K562 (cell line): ENCODE measurements around the gene TBC1D20. TPM values are rescaled to one million over a fixed set of nuclear protein-coding genes. Genes with fewer than 3 reads are reported as not detected.

Experiments used
- ATAC-seq: fragments of 200-7000 bp; cut with Tn5 transposase; 3 replicates; pipeline ENCODE4 v1.9.1; 2020; ENCODE audit warnings: moderate library complexity
- BruUV-seq: library from RNA; stranded (reverse); fragments of 400-500 nt; replicated peaks from 2 replicates; lab custom pipeline; 2021; lab: Mats Ljungman, UMichigan
- CTCF ChIA-PET: fragments of 300-600 bp; formaldehyde crosslinking; extraction: SDS; loops from one replicate; lab custom pipeline; 2021; ENCODE audit warnings: low intra/inter-chr PET ratio; lab: Yijun Ruan, JAX
- POLR2A ChIA-PET: fragments of 300-600, 350-650 bp; sonication (Branson Sonifier 250); formaldehyde crosslinking; extraction: SDS; loops from one replicate; lab custom pipeline; 2021; ENCODE audit warnings: antibody characterized with exemption, inconsistent platforms; lab: Yijun Ruan, JAX
- DNase-seq, 4 experiments: peaks; one replicate each; pipeline versions ENCODE4 v3.0.0 to v3.0.0-alpha.2; 2011 to 2018; ENCODE audit warnings: low spot score in 3 of 4, mixed read lengths in 3 of 4; ENCODE audit errors: extremely low read depth in 1 of 4
- FAIRE-seq: peaks from 2 replicates; lab custom pipeline; 2011; peaks lifted over from hg19 to GRCh38; lab: Jason Lieb, UNC
- H2AFZ ChIP-seq: 2 replicates; pipeline ENCODE4 v1.6.0; 2011; ENCODE audit warnings: low read depth, low read length, control low read depth, inconsistent platforms
- H3K27ac ChIP-seq: fragments of 200-600 bp; 3 replicates; pipeline ENCODE4 v1.8.0; 2011; ENCODE audit warnings: low read depth, mild to moderate bottlenecking, control low read depth, inconsistent platforms, low read length, moderate library complexity, mixed read lengths; ENCODE audit errors: extremely low read depth
- H3K27me3 ChIP-seq, 2 experiments: fragments of 300-600 bp in 1 of 2; 2 replicates in 1 of 2; 3 replicates in 1 of 2; pipeline versions ENCODE4 v1.6.0 to v1.8.0; 2011; ENCODE audit warnings: inconsistent platforms in 2 of 2, low read length in 2 of 2, mild to moderate bottlenecking in 1 of 2, mixed read lengths in 1 of 2, moderate library complexity in 1 of 2; ENCODE audit not compliant: control insufficient read depth in 2 of 2, insufficient read depth in 2 of 2
- H3K36me3 ChIP-seq: fragments of 300-600 bp; 3 replicates; pipeline ENCODE4 v1.8.0; 2011; ENCODE audit warnings: mild to moderate bottlenecking, low read length, inconsistent platforms; ENCODE audit not compliant: control insufficient read depth, insufficient read depth
- H3K4me1 ChIP-seq, 2 experiments: fragments of 200-600 bp in 1 of 2; replicated peaks in 1 of 2; 2 replicates in 1 of 2; 3 replicates in 1 of 2; pipeline versions ENCODE4 v1.5.1 to v1.8.0; 2011; ENCODE audit warnings: inconsistent platforms in 2 of 2, low read length in 2 of 2, mild to moderate bottlenecking in 1 of 2, mixed read lengths in 1 of 2, moderate library complexity in 1 of 2; ENCODE audit not compliant: control insufficient read depth in 2 of 2, insufficient read depth in 2 of 2
- H3K4me2 ChIP-seq: 2 replicates; pipeline ENCODE4 v1.6.1; 2011; ENCODE audit warnings: low read length, control low read depth, inconsistent platforms, mixed read lengths; ENCODE audit not compliant: insufficient read depth
- H3K4me3 ChIP-seq: fragments of 200-600 bp; sonication (generic), shearing (Covaris generic); 2 replicates; pipeline ENCODE4 v1.5.1; 2016; ENCODE audit warnings: control low read depth, inconsistent platforms
- H3K79me2 ChIP-seq: fragments of 200-600 bp; 3 replicates; pipeline ENCODE4 v1.8.0; 2011; ENCODE audit warnings: low read length, inconsistent platforms; ENCODE audit not compliant: control insufficient read depth, insufficient read depth
- H3K9ac ChIP-seq, 2 experiments: 2 replicates each; pipeline versions ENCODE4 v1.6.0 to v1.6.1; 2011; ENCODE audit warnings: low read depth in 2 of 2, low read length in 2 of 2, control low read depth in 1 of 2, inconsistent platforms in 1 of 2, mild to moderate bottlenecking in 1 of 2, mixed read lengths in 1 of 2; ENCODE audit not compliant: insufficient read depth in 1 of 2
- H3K9me1 ChIP-seq: one replicate; pipeline ENCODE4 v1.6.0; 2011; ENCODE audit warnings: inconsistent platforms, mild to moderate bottlenecking, low read length, moderate library complexity; ENCODE audit not compliant: control insufficient read depth, insufficient read depth
- H3K9me3 ChIP-seq: replicated peaks from 2 replicates; pipeline ENCODE4 v1.5.1; 2011; ENCODE audit warnings: low read depth, low read length, inconsistent platforms; ENCODE audit not compliant: control insufficient read depth, insufficient read depth
- H4K20me1 ChIP-seq: replicated peaks from 2 replicates; pipeline ENCODE4 v1.6.1; 2011; ENCODE audit warnings: low read length, inconsistent platforms, mixed read lengths; ENCODE audit not compliant: control insufficient read depth, insufficient read depth
- ELK1 ChIP-seq: sonication (generic); formaldehyde crosslinking; IDR thresholded peaks from 2 replicates; pipeline ENCODE4 v1.8.1; 2022; ENCODE audit warnings: missing genetic modification reagents
- GABPB1 ChIP-seq: sonication (generic); formaldehyde crosslinking; IDR thresholded peaks from 2 replicates; pipeline ENCODE4 v1.8.0; 2022; ENCODE audit warnings: mild to moderate bottlenecking, missing genetic modification reagents
- HMG20A ChIP-seq: fragments of 450-650 bp; formaldehyde crosslinking; conservative IDR thresholded peaks from 2 replicates; pipeline ENCODE4 v1.4.0; 2020; ENCODE audit warnings: mild to moderate bottlenecking, mixed read lengths
- MECOM ChIP-seq: fragments of 250-450 bp; sonication (Bioruptor Pico); IDR thresholded peaks from 2 replicates; pipeline ENCODE4 v1.8.0; 2022; ENCODE audit warnings: inconsistent platforms
- MEIS2 ChIP-seq: fragments of 450-650 bp; IDR thresholded peaks from 2 replicates; pipeline ENCODE4 v1.6.1; 2014; ENCODE audit warnings: mild to moderate bottlenecking; ENCODE audit not compliant: partially characterized antibody
- PKNOX1 ChIP-seq: fragments of 450-650 bp; IDR thresholded peaks from 2 replicates; pipeline ENCODE4 v1.6.1; 2016
- POLR2G ChIP-seq: fragments of 200-400 bp; formaldehyde crosslinking; IDR thresholded peaks from 2 replicates; pipeline ENCODE4 v1.6.1; 2017; ENCODE audit warnings: low read depth, mild to moderate bottlenecking, antibody characterized with exemption, low read length, moderate library complexity
- TAF9B ChIP-seq: fragments of 450-650 bp; IDR thresholded peaks from 2 replicates; pipeline ENCODE4 v1.6.1; 2018; ENCODE audit warnings: mild to moderate bottlenecking; ENCODE audit not compliant: partially characterized antibody
- TFE3 ChIP-seq: fragments of 450-650 bp; formaldehyde crosslinking; IDR thresholded peaks from 2 replicates; pipeline ENCODE4 v1.4.0; 2020; ENCODE audit warnings: mild to moderate bottlenecking, mixed read lengths
- ZBTB1 ChIP-seq: sonication (generic); formaldehyde crosslinking; IDR thresholded peaks from 2 replicates; pipeline ENCODE4 v1.8.1; 2023; ENCODE audit warnings: missing genetic modification reagents, low read depth, mild to moderate bottlenecking, borderline replicate concordance
- ZBTB33 ChIP-seq: sonication (generic); formaldehyde crosslinking; IDR thresholded peaks from 2 replicates; pipeline ENCODE4 v1.8.1; 2023; ENCODE audit warnings: mild to moderate bottlenecking, missing genetic modification reagents
- WGBS: fragments of 100-300 bp; shearing (Covaris generic); methylation state at CpG from one replicate; pipeline ENCODE4 v1.1.6; 2016; ENCODE audit warnings: low coverage, mixed read lengths; ENCODE audit not compliant: insufficient coverage; ENCODE audit errors: missing lambda C conversion rate; 5-methylcytosine and 5-hydroxymethylcytosine counted together
- in situ Hi-C: fragments of 300-500 bp; cut with MboI; formaldehyde crosslinking; loops from 4 replicates; pipeline ENCODE4 v1.15.0; 2018; ENCODE audit warnings: inconsistent platforms, mixed read lengths
- intact Hi-C: fragments of 100-400 bp; cut with micrococcal nuclease; formaldehyde crosslinking; loops from 2 replicates; pipeline ENCODE4 v1.14.2; 2022
- polyA plus RNA-seq, 8 experiments: library from polyadenylated mRNA; depleted of rRNA in 4 of 8; stranded (reverse) in 5 of 8; unstranded in 3 of 8; fragments of >200 nt; fragmentation: Nextera tagmentation in 2 of 8; fragmentation: Illumina TruSeq in 1 of 8; extraction: Ambion mirVana in 2 of 8; extraction: Trizol in 1 of 8; gene quantifications; 2 replicates each; pipeline versions ENCODE4 v1.2.1 to v1.2.3, GENCODE V29; 2011 to 2014; ENCODE audit warnings: inconsistent platforms in 1 of 8, missing spikeins in 1 of 8
- total RNA-seq, 7 experiments: library from RNA; depleted of rRNA in 6 of 7; stranded (reverse); fragments of >200 nt in 6 of 7; fragmentation: Illumina TruSeq in 2 of 7; extraction: Trizol in 2 of 7; gene quantifications; 2 replicates each; pipeline versions ENCODE4 v1.2.1 to v1.2.3, GENCODE V29; 2011 to 2021; ENCODE audit warnings: low replicate concordance in 1 of 7

The TBC1D20 gene
- total and polyA plus RNA-seq, 9 of the 15 experiments (the other 6 are each of a cell fraction or from before 2014, with no cell fraction given) = 7.0 to 25.3 (median 15.1) TPM

- no peak overlapping the region for H2AFZ ChIP-seq
- FAIRE-seq (no peak), DNase-seq (no peak), ATAC-seq (peak; percentile 40)
- 79% methylated on average over 14 of the region's 21 CpGs for WGBS
- no peaks in the 10 kb centered on the region for H3K79me2 ChIP-seq
- no peaks in the 10 kb centered on the region for H3K9me3 ChIP-seq
- peaks cover 29% of the 10 kb centered on the region; the same call in 2 of the 3 replicates for H3K36me3 ChIP-seq
- peak overlapping the region in 1 of 2 experiments; percentile 58; a peak in 2 of 4 replicates for H3K9ac ChIP-seq
- intact Hi-C loops (no loop called here), in situ Hi-C loops (no loop called here)
- no peaks in the 10 kb centered on the region for H4K20me1 ChIP-seq
- POLR2A ChIA-PET = interaction anchor here (0.6 to 0.8 kb wide), 2 partner anchors 15 to 106 kb away, joined by 3 to 5 read pairs; no protein-coding TSS in a partner anchor
- CTCF ChIA-PET = interaction anchor here (2.1 to 4.0 kb wide), 2 partner anchors 48 to 75 kb away, joined by 10 to 27 read pairs; no protein-coding TSS in a partner anchor
- H3K4me2 ChIP-seq = no peak overlapping the region
- peaks cover 0 to 20% of the 10 kb centered on the region in 2 experiments; a peak in 2 of 5 replicates for H3K4me1 ChIP-seq
- H3K27me3 ChIP-seq = no peaks in the 10 kb centered on the region
- TF ChIP-seq ELK1 = no peak
- TF ChIP-seq ZBTB33 (CRISPR knock-in tag) = peak; percentile 42; the same call in 1 of the 2 replicates
- peak; percentile 31 for TF ChIP-seq MEIS2
- no peak for TF ChIP-seq TFE3 (CRISPR knock-in tag)
- peak; percentile 41; the same call in 1 of the 2 replicates for TF ChIP-seq POLR2G
- no peak for TF ChIP-seq HMG20A
- no peak for TF ChIP-seq GABPB1 (CRISPR knock-in tag)
- TF ChIP-seq ZBTB1 (CRISPR knock-in tag) = no peak
- TF ChIP-seq MECOM (CRISPR knock-in tag) = no peak
- TF ChIP-seq TAF9B = no peak
- peak; percentile 34; the same call in 1 of the 2 replicates for TF ChIP-seq PKNOX1
- H3K4me3 ChIP-seq = no peak overlapping the region
- peaks cover 3% of the 10 kb centered on the region for H3K9me1 ChIP-seq
- BruUV-seq = no TSS peak
- H3K27ac ChIP-seq = no peak overlapping the region; the same call in 2 of the 3 replicates
These were observed 32.0 kb downstream of the TBC1D20 start for GRCh38 chr20:430091-430999.
